IPS DF 6.9 (cell line): ENCODE data around the gene MGARP.
"Not testable (repeated sequence)": the region's sequence is repeated elsewhere in the genome, so short reads cannot be mapped to it uniquely, and the experiment has no call there.

Source experiments
- DNase-seq: peaks from one replicate; pipeline ENCODE4 v3.0.0-alpha.2; 2013; ENCODE audit warnings: low read depth, low spot score
- H3K27ac ChIP-seq: one replicate; pipeline ENCODE4 v1.5.1; 2013; ENCODE audit warnings: low read length, control low read depth
- H3K27me3 ChIP-seq: 2 replicates; pipeline ENCODE4 v1.6.1; 2013; ENCODE audit warnings: mild to moderate bottlenecking, low read length; ENCODE audit not compliant: control insufficient read depth, insufficient read depth
- H3K36me3 ChIP-seq: 2 replicates; pipeline ENCODE4 v1.6.1; 2013; ENCODE audit warnings: low read length; ENCODE audit not compliant: control insufficient read depth, insufficient read depth
- H3K4me1 ChIP-seq: 2 replicates; pipeline ENCODE4 v1.6.1; 2013; ENCODE audit warnings: low read length; ENCODE audit not compliant: control insufficient read depth, insufficient read depth
- H3K4me3 ChIP-seq: 2 replicates; pipeline ENCODE4 v1.5.1; 2013; ENCODE audit warnings: mild to moderate bottlenecking, low read length
- H3K9me3 ChIP-seq: 2 replicates; pipeline ENCODE4 v1.6.1; 2013; ENCODE audit warnings: low read length, inconsistent platforms; ENCODE audit not compliant: control insufficient read depth, insufficient read depth
- WGBS: extraction: QIAGEN DNeasy Blood & Tissue Kit; methylation state at CpG from one replicate; pipeline ENCODE4 v1.1.7; 2013; ENCODE audit warnings: mixed read lengths, missing lambda C conversion rate; ENCODE audit not compliant: insufficient read length, insufficient coverage; 5-methylcytosine and 5-hydroxymethylcytosine counted together

Gene MGARP

DNA sequence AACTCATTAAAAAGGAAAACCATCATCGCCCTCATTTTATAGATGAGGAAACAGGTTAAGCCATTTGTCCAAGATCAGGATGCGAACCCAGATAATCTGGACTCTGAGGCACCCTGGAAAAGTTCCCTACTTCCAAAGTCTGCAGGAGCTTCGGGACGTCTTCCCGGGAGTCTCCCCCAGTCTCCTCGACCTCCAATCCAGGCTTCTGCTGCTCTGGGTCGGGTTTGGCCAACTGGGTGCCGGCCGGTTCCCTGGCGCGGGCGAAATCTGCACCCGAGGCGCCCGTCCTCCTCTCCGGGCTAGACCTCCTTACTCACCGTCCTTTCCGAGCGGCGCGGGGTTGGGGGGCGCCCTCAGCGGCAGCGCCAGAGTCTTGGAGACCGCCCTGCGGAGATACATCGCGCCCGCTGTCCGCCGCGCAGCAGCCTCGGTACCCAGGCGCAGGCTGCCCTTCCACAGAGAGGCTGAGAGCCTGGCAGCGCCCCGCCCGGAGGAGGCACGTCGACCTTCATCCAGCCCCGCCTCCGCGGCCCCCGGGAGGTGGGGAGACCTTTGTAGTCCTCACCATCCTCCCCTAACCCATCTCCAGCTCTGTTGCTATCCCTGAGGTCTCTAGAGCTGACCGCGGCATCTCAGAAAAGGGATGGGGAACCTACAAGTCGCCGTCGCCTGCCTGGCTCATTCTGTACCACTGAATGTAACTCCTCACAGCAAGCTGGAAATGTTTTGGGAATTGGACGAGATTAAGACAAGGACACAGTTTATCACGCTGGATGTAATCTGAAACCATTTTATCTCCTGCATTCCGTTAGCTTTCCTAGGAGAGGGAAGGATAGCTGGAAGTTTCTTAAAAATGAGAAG lies at the start of gene MGARP:
Gene MGARP (minus strand): TSS at position 466 of the 861 bp plus-strand sequence. CDS start 67 bp downstream, at position 399.
- no peak for DNase-seq
- Histone ChIP-seq H3K27ac (no peak within 1 kb of the TSS), H3K4me3 (peak within 1 kb of the TSS; percentile 40; the same call in 1 of the 2 replicates), H3K9me3 (no peaks in the 10 kb centered on the region), H3K36me3 (no peaks in the 10 kb centered on the region), H3K27me3 (peaks cover 14% of the 10 kb centered on the region), H3K4me1 (no peaks in the 10 kb centered on the region)
- WGBS, result no CpG with 5 or more reads among the region's 51 CpGs

DNA sequence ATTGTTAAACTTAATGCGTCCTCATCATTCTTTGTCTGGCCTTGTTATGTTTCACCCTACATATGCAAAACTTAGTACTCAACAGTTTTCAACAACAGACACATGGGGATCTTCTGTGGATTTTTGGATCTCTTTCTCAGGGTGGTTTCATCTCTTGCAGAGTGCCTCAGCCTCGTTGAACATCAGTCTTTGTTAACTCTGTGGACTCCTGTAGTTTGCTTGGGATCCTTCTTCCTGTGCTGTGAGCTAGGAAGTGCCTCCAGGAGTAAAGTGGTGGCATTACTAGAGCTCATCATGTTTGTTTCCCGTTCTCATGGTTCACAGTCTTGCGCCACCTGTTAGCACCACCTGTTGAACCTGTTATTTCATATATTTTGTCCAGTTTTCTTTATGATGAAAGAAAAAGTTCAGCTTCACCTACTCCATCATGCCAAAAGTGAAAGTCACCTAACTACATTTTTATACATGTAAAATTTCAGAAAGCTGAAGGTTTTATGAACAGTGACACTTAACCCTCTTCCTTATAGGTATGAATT lies 49.7 kb upstream of the MGARP start:
- Histone ChIP-seq H3K4me1 (peaks cover 2% of the 10 kb centered on the region; the same call in 1 of the 2 replicates), H3K9me3 (no peaks in the 10 kb centered on the region), H3K36me3 (no peaks in the 10 kb centered on the region), H3K4me3 (no peak overlapping the region), H3K27ac (no peak overlapping the region), H3K27me3 (no peaks in the 10 kb centered on the region)
- WGBS, result no CpG with 5 or more reads among the region's 4 CpGs
- no peak for DNase-seq

DNA sequence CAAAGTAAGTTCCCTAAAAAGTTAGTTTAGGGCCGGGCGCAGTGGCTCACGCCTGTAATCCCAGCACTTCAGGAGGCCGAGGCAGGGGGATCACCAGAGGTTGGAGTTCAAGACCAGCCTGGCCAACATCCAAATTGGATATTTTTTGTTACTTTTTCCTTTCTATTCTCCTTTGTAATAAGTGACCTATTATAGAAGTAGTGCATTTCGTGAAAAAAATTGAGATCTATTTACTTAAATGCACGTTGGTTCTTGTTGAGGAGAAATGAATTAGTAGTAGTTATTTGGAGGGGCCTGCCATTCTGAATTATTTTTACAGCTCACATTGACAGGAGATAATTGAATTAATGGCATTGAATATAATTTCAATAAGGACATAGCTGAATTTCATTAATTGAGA lies 44.6 kb upstream of the MGARP start:
- H3K4me3 ChIP-seq, result no peak overlapping the region
- H3K27me3 ChIP-seq, result no peaks in the 10 kb centered on the region
- no peaks in the 10 kb centered on the region for H3K36me3 ChIP-seq
- no peaks in the 10 kb centered on the region for H3K9me3 ChIP-seq
- DNase-seq, result no peak
- no peaks in the 10 kb centered on the region; the same call in 1 of the 2 replicates for H3K4me1 ChIP-seq
- no peak overlapping the region for H3K27ac ChIP-seq
- 100% methylated on average over 1 of the region's 6 CpGs for WGBS

DNA sequence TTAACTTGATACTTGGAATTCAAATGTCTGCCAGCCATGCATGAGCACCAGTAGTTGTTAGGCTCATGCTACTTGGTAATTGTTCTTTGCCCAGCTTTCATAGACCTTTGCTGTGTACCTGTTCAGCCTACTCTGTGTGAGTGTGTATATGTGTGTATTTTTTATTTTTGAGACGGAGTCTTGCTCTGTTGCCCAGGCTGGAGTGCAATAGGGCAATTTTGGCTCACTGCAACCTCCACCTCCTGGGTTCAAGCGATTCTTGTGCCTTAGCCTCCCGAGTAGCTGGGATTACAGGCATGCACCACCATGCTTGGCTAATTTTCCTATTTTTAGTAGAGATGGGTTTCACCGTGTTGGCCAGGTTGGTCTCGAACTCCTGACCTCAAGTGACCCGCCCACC lies 42.5 kb upstream of the MGARP start:
- H3K27ac ChIP-seq, H3K4me3 ChIP-seq, H3K9me3 ChIP-seq, H3K36me3 ChIP-seq, H3K27me3 ChIP-seq, H3K4me1 ChIP-seq, DNase-seq: not testable (repeated sequence)
- WGBS, result no CpG with 5 or more reads among the region's 6 CpGs

DNA sequence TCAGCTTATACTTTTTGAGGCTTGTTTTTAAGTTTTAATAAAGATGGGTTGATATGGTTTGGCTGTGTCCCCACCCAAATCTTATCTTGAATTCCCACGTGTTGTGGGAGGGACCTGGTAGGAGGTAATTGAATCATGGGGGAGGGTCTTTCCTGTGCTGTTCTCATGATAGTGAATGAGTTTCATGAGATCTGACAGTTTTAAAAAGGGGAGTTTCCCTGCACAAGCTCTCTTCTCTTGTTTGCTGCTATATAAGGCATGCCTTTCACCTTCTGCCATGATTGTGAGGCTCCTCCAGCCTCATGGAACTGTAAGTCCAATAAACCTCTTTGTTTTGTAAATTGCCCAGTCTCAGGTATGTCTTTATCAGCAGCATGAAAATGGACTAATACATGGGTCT lies 42.0 kb upstream of the MGARP start:
- WGBS, result no CpG with 5 or more reads among the region's 1 CpG
- DNase-seq, H3K27me3 ChIP-seq, H3K9me3 ChIP-seq, H3K27ac ChIP-seq, H3K4me3 ChIP-seq, H3K4me1 ChIP-seq, H3K36me3 ChIP-seq: not testable (repeated sequence)

DNA sequence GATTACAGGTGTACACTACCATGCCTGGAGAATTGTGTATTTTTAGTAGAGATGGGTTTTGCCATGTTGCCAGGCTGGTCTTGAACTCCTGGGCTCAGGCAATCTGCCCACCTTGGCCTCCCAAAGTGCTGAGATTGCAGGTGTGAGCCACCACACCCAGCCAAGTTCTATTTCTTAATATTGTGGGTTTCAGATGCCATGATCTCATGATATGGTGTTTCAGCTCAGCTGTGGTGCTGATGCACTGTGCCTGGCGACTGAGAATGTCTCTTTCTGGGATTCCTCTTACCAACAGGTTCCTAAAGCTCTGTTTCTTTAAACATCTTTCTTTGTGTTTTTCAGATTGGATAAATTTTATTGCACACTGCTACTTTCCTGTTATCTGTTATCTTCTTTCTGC lies 39.5 kb upstream of the MGARP start:
- no peaks in the 10 kb centered on the region for H3K9me3 ChIP-seq
- WGBS, result no CpG with 5 or more reads among the region's 1 CpG
- no peak overlapping the region for H3K27ac ChIP-seq
- H3K4me1 ChIP-seq, result peaks cover 3% of the 10 kb centered on the region; the same call in 1 of the 2 replicates
- no peak overlapping the region for H3K4me3 ChIP-seq
- no peaks in the 10 kb centered on the region for H3K36me3 ChIP-seq
- DNase-seq, result no peak
- H3K27me3 ChIP-seq, result no peaks in the 10 kb centered on the region

DNA sequence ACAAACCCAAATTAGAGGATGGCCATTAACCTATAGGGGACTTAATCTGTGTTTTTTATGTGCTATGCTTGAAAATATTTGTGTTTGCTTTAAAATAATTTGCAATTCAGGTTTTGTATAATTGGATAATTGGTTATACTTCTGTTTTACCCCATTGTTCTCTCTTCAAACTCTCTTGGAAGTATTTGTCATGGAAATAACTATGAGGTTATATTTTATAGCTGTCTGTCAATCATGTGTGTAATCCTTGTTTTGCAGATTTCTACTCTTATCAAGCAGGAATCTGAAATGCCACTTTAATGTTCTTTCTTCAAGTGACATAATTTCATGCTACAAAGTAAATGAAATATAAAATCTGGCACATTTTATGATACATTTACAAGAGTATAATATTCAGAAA lies 37.6 kb upstream of the MGARP start:
- no peak overlapping the region for H3K27ac ChIP-seq
- no peaks in the 10 kb centered on the region for H3K36me3 ChIP-seq
- no peak for DNase-seq
- H3K9me3 ChIP-seq, result no peaks in the 10 kb centered on the region
- H3K4me1 ChIP-seq, result peaks cover 7% of the 10 kb centered on the region
- H3K27me3 ChIP-seq, result no peaks in the 10 kb centered on the region
- H3K4me3 ChIP-seq, result no peak overlapping the region

DNA sequence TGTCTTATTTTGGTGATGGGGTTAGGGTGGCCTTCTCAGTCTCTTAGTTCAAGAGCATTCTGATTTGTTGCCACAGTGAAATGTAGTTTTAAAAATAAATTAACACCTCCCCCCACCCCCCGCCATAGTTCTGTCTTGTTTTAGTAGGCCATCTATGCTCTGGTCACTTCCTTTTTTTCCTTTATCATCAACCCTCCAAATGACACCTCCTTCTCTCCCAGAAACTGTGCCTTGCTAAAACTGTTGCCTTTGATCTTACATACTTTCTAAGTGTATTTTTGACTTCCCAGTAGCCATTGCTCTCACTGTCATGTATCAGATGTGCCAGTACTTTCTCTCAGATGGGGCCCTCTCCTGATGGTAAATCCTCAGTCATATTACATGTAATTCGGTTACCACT lies 36.7 kb upstream of the MGARP start:
- DNase-seq, result no peak
- no peaks in the 10 kb centered on the region for H3K9me3 ChIP-seq
- no peaks in the 10 kb centered on the region for H3K36me3 ChIP-seq
- H3K27ac ChIP-seq, result no peak overlapping the region
- WGBS, result no CpG with 5 or more reads among the region's 2 CpGs
- H3K4me1 ChIP-seq, result peaks cover 7% of the 10 kb centered on the region
- H3K4me3 ChIP-seq, result no peak overlapping the region
- H3K27me3 ChIP-seq, result no peaks in the 10 kb centered on the region

DNA sequence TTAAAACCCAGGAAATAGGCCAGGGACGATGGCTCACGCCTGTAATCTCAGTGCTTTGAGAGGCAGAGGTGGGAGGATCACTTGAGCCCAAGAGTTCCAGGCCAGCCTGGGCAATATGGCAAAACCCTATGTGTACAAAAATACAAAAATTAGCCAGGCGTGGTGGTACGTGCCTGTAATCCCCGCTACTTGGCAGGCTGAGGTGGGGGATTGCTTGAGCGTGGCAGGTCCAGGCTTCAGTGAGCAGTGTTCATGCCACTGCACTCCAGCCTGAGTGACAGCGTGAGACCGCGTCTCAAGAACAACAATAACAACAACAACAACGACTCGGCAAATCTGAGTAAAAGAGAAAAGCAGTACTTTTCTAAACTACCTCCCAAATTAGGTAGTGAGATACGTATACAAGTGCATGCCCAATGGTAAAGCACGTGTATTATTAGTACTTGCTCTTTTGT lies 35.2 kb upstream of the MGARP start:
- Histone ChIP-seq H3K4me3 (no peak overlapping the region), H3K36me3 (no peaks in the 10 kb centered on the region), H3K27me3 (no peaks in the 10 kb centered on the region), H3K4me1 (peaks cover 7% of the 10 kb centered on the region), H3K9me3 (no peaks in the 10 kb centered on the region), H3K27ac (no peak overlapping the region)
- WGBS, result no CpG with 5 or more reads among the region's 13 CpGs
- DNase-seq, result no peak

DNA sequence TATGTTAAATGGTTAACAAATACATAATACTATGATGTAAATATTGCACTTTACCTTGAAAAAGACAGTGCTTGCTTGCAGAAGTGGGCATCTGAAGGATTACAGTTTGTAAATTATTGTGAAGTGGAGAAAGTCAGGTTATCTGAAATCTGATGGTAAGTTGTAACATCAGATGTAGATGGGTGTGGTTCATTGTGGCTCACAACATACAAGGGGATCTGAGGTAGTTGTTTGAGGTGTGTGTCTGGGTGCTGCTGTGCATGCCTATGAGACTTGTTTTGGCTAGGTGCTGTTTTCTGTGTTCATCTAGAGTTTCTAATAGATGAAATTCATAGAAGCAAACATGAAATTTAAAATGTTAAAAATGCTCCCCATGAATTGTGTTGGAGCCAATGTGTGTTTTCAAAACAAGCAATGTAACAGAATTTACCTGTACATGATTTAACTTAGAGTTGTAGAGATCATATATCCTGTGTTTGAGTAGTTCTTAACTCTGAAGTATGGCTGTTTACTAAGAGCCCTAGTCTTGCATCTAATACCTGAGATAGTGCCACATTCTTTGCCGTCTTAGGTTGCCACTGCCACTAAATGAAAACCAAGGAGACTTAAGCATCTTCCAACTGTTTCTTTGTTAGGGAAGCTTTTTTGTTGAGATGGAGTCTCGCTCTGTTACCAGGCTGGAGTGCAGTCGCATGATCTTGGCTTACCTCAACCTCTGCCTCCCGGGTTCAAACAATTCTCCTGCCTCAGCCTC lies 34.2 kb upstream of the MGARP start:
- Histone ChIP-seq H3K4me3 (no peak overlapping the region), H3K27me3 (no peaks in the 10 kb centered on the region), H3K4me1 (peaks cover 7% of the 10 kb centered on the region), H3K27ac (no peak overlapping the region), H3K9me3 (no peaks in the 10 kb centered on the region), H3K36me3 (no peaks in the 10 kb centered on the region)
- no CpG with 5 or more reads among the region's 4 CpGs for whole genome bisulfite sequencing
- DNase-seq, result no peak
